KOPT-K1 (cell line): Measurements from ENCODE around the gene RPS6KC1.
"Not testable (repeated sequence)": the region's sequence is repeated elsewhere in the genome, so short reads cannot be mapped to it uniquely, and the experiment has no call there.

Source experiments
- H3K27ac ChIP-seq: fragments of 200-600 bp; sonication (generic); 2 replicates; pipeline ENCODE4 v1.5.1; 2016; ENCODE audit warnings: antibody characterized with exemption, mild to moderate bottlenecking, low read depth, low read length; ENCODE audit not compliant: poor library complexity, severe bottlenecking
- H3K36me3 ChIP-seq: fragments of 200-600 bp; sonication (generic); 2 replicates; pipeline ENCODE4 v1.5.1; 2017; ENCODE audit warnings: antibody characterized with exemption, mild to moderate bottlenecking, low read length, moderate library complexity; ENCODE audit not compliant: insufficient read depth
- H3K9me3 ChIP-seq: fragments of 200-600 bp; sonication (generic); 2 replicates; pipeline ENCODE4 v1.5.1; 2017; ENCODE audit warnings: antibody characterized with exemption, low read length, mild to moderate bottlenecking; ENCODE audit not compliant: insufficient read depth, poor library complexity, severe bottlenecking

The RPS6KC1 gene

DNA sequence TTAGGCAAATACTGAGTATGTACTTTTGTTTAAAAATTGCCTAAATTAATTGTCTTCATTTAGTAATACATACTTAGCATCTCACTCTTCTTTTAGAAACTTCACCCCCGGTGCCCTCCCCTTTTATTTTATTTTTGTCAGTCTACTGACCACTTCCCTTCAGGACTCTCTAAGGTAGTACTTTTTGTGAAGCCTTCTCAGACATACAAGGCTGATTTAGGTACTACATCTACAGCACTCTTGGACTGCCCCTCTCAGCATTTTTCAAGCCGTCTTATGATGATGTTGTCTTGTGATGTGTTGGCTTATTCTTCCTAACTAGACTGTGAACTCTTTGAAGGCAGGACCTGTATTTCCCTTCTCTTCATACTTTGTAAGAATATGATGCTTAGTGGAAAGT is 24.7 kb downstream of the RPS6KC1 start:
- no peaks in the 10 kb centered on the region for H3K36me3 ChIP-seq
- no peak overlapping the region for H3K27ac ChIP-seq
- no peaks in the 10 kb centered on the region for H3K9me3 ChIP-seq

DNA sequence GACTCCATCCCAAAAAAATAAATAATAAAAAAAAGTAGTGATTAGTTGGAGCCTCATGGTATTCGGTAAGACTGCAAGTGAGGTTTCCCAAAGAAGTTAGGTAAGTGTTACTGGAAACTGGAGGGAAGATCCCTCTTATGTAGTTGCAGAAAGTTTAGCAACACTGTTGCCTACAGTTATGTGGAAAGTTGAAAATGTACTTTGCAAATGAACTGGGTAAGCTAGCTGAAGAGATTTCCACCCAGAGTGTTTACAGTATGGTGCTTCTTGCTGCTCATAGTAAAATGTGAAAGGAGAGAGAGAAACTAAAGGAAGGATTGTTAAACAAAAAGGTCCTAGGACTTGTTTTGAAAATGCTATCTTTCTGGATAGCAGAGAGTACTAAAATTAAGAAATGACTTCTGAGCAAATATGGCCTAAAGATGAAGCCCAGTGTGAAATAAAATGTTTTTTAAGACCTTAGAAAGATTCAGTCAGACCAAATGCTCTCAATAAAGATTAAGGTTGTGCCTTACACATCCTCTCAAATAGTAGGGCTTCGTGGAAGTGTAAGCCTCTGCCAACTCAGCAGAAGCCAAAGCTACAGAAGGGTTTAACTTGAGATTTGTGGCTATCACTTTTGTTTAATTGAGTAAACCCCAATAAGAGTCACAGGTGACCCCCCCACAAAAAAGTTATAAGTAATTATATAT is 31.5 kb downstream of the RPS6KC1 start:
- Histone ChIP-seq H3K36me3 (0 out of 2 replicates have a peak, but pooled peaks cover 5% of the 10 kb centered on the region), H3K9me3 (no peaks in the 10 kb centered on the region), H3K27ac (no peak overlapping the region)

DNA sequence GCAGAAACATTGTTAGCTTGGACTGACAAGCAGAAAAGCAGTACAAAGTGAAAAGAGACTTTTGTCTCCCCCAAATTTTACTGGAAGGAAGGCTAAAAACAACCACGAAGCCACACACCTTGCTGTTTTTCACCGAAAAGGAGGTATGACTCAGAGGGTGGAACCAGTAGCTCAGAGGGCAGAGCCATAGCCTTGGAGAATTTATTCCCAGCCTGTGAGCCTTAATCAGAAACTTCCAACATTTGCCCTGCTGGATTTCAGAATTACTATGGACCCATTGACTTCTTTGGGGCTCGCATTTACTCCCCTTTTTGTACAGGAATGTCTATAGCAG is 32.0 kb downstream of the RPS6KC1 start:
- H3K27ac ChIP-seq = no peak overlapping the region
- H3K36me3 ChIP-seq = 0 out of 2 replicates have a peak, but pooled peaks cover 11% of the 10 kb centered on the region
- H3K9me3 ChIP-seq = no peaks in the 10 kb centered on the region

DNA sequence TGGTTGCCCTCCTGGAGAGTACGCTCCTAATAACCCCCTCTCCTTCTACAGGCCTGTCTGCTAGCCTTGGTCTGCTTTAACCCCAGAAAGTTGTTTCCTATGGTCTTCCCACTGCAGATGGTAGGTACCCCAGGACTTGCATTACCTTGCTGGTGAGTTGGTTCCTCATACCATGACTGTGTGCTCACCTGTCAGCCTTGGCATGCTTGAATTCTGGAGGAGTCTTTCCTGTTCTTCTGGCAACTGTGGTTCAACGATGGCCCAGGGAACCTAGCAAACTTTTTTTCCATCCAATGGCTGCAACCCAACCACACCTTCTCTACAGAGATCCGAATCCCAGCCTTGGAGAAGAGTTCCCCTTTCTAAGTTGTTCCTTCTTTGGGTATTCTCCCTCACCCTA is 36.9 kb downstream of the RPS6KC1 start:
- no peaks in the 10 kb centered on the region for H3K9me3 ChIP-seq
- no peak overlapping the region for H3K27ac ChIP-seq
- 0 out of 2 replicates have a peak, but pooled peaks cover 12% of the 10 kb centered on the region for H3K36me3 ChIP-seq

DNA sequence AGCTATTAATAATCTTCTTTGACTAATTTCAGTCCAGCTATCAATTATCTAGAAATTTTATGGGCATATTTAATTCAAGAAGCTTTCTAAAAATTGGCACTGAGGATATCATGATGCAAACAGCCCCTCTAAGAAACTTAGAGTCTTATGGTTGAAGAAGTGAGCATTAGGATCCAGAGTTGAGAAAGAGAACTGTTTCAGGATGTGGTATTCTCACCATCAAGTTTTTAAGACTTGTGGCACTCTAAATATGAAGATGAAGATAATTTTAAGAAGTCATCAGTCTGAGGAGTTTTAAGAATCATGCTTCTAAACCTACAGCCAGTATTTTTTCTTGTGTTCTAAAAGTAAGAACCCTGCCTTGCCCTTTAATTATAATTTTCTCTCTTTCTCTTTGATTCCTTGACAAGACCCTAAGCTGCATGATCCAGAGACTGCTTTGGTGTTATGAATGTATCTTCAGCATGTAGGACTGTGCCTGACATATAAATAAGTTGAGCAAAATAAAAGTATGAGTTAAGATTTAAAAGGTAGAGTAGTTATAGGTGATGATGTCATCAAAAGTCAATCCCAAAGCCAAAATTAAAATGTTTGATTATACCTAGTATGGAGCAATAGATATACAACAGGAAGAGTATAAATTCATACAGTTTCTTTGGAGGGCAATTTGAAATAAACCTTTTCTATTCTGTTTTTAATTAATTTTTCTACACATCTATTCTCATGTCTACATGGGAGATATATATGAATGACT is 39.1 kb downstream of the RPS6KC1 start:
- Histone ChIP-seq H3K9me3 (no peaks in the 10 kb centered on the region), H3K36me3 (0 out of 2 replicates have a peak, but pooled peaks cover 7% of the 10 kb centered on the region), H3K27ac (no peak overlapping the region)

DNA sequence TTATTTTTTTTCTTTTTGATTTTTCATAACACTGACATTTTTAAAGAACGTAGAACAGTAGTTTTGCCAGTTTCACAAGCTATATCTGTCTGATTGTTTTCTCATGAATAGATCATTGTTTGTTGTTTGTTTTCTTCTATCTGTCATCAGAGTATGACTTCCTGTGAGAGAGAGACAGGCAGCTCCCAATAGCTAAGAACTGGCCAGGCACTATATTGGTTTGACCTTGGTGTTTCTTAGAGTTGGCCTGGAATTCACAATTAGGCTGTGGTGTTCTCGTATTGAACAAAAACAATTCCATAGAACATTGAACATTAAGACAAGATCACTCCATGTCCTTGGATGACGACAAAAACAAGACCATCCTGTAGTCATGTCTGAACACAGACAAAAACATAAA is 43.4 kb downstream of the RPS6KC1 start:
- Histone ChIP-seq H3K9me3 (no peaks in the 10 kb centered on the region), H3K27ac (no peak overlapping the region), H3K36me3 (no peaks in the 10 kb centered on the region)

- no peaks in the 10 kb centered on the region for H3K36me3 ChIP-seq
- no peaks in the 10 kb centered on the region for H3K9me3 ChIP-seq
- H3K27ac ChIP-seq = no peak overlapping the region
Measured at GRCh38 chr1:213095467-213095866, 44.4 kb downstream of the RPS6KC1 start.

GRCh38 chr1:213099682-213100399 is 48.8 kb downstream of the RPS6KC1 start:
- Histone ChIP-seq H3K9me3 (no peaks in the 10 kb centered on the region), H3K27ac (no peak overlapping the region), H3K36me3 (no peaks in the 10 kb centered on the region)

DNA sequence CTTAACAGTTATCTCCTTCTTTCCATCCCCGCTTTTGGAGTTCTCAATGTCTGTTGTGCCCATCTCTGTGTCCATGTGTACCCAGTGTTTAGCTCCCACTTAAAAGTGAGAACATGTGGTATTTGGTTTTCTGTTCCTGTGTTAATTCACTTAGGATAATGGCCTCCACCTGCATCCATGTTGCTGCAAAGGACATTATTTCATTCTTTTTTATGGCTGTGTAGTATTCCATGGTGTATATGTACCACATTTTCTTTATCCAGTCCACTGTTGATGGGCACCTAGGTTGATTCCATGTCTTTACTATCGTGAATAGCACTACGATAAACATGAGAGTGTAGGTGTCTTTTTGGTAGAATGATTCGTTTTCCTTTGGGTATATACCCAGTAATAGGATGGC is 49.5 kb downstream of the RPS6KC1 start:
- not testable (repeated sequence) for H3K9me3 ChIP-seq, H3K36me3 ChIP-seq, H3K27ac ChIP-seq

GRCh38 chr1:213103377-213104306 is 52.6 kb downstream of the RPS6KC1 start:
- Histone ChIP-seq H3K36me3 (peaks cover 6% of the 10 kb centered on the region; the same call in 1 of the 2 replicates), H3K27ac (no peak overlapping the region), H3K9me3 (peaks cover 8% of the 10 kb centered on the region)

GRCh38 chr1:213104604-213105003 is 53.6 kb downstream of the RPS6KC1 start:
- no peak overlapping the region for H3K27ac ChIP-seq
- H3K36me3 ChIP-seq = peaks cover 6% of the 10 kb centered on the region; the same call in 1 of the 2 replicates
- peaks cover 8% of the 10 kb centered on the region for H3K9me3 ChIP-seq

GRCh38 chr1:213106298-213106697 is 55.3 kb downstream of the RPS6KC1 start:
- no peak overlapping the region for H3K27ac ChIP-seq
- H3K36me3 ChIP-seq = peaks cover 6% of the 10 kb centered on the region; the same call in 1 of the 2 replicates
- peaks cover 8% of the 10 kb centered on the region for H3K9me3 ChIP-seq

GRCh38 chr1:213107613-213108012 is 56.6 kb downstream of the RPS6KC1 start:
- Histone ChIP-seq H3K27ac (no peak overlapping the region), H3K36me3 (peaks cover 6% of the 10 kb centered on the region; the same call in 1 of the 2 replicates), H3K9me3 (peaks cover 8% of the 10 kb centered on the region)
